Kidney (tissue), 14 donors: ENCODE measurements around the gene TTR. TPM values are rescaled to one million over a fixed set of nuclear protein-coding genes. Genes with fewer than 3 reads are reported as not detected.

ENCODE experiments used
- DNase-seq, 5 donors: peaks; one replicate each; pipeline ENCODE4 v3.0.0-alpha.2; 2013 to 2020
- FAIRE-seq: peaks from 2 replicates; lab custom pipeline; 2012; peaks lifted over from hg19 to GRCh38; lab: Jason Lieb, UNC
- H3K27ac ChIP-seq, 2 donors: one replicate each; pipeline ENCODE4 v1.7.0; 2013; ENCODE audit warnings: low read depth in 2 of 2, low read length in 2 of 2, inconsistent platforms in 1 of 2
- H3K27me3 ChIP-seq: one replicate; pipeline ENCODE4 v1.7.1; 2013; ENCODE audit warnings: low read length, inconsistent platforms; ENCODE audit not compliant: control insufficient read depth, insufficient read depth
- H3K36me3 ChIP-seq, 3 donors: one replicate each; pipeline versions ENCODE4 v1.7.0 to v1.7.1; 2013; ENCODE audit warnings: low read length in 3 of 3, control low read depth in 1 of 3, inconsistent platforms in 1 of 3; ENCODE audit not compliant: insufficient read depth in 3 of 3, control insufficient read depth in 2 of 3
- H3K4me1 ChIP-seq, 3 donors: one replicate each; pipeline versions ENCODE4 v1.7.0 to v1.7.1; 2013; ENCODE audit warnings: low read length in 3 of 3, inconsistent platforms in 1 of 3, low read depth in 1 of 3; ENCODE audit not compliant: control insufficient read depth in 2 of 3, insufficient read depth in 2 of 3
- H3K4me3 ChIP-seq, 3 donors: one replicate each; pipeline versions ENCODE4 v1.7.0 to v1.8.1; 2013; ENCODE audit warnings: low read length in 3 of 3, control low read depth in 1 of 3, inconsistent platforms in 1 of 3
- H3K9ac ChIP-seq, 3 donors: one replicate each; pipeline versions ENCODE4 v1.7.0 to v1.7.1; 2013; ENCODE audit warnings: low read length in 3 of 3, control low read depth in 1 of 3, inconsistent platforms in 1 of 3
- H3K9me3 ChIP-seq, 3 donors: one replicate each; pipeline versions ENCODE4 v1.7.0 to v1.7.1; 2013; ENCODE audit warnings: low read length in 3 of 3, control low read depth in 1 of 3, inconsistent platforms in 1 of 3; ENCODE audit not compliant: control insufficient read depth in 2 of 3, insufficient read depth in 1 of 3
- intact Hi-C: fragments of 100-400 bp; cut with DNase I; formaldehyde crosslinking; loops from one replicate; pipeline ENCODE4 v1.11.1; 2022
- polyA plus RNA-seq: library from polyadenylated mRNA; stranded (reverse); fragments of 350-450 nt; fragmentation: Illumina TruSeq; extraction: RNeasy Lipid Tissue Mini Kit (QIAGEN cat#74804); gene quantifications from one replicate; pipeline ENCODE4 v1.2.3, GENCODE V29; 2014; ENCODE audit warnings: low read depth, low replicate concordance; ENCODE audit not compliant: insufficient read depth
- total RNA-seq: library from RNA; stranded (reverse); fragmentation: NEBNext Ultra II Directional; extraction: Animal tissue kit (Norgen Biotek cat#: 25700); gene quantifications from one replicate; pipeline ENCODE4 v1.2.1, GENCODE V29; 2021
- TF ChIP-seq, protein P1 (sequence below): IDR thresholded peaks from 3 replicates; pipeline ENCODE4 v1.5.1; 2012; ENCODE audit warnings: mild to moderate bottlenecking, moderate library complexity, borderline replicate concordance; ENCODE audit not compliant: insufficient read depth; ENCODE audit errors: extremely low read depth
- donor health status: control.
- donor health status: control.
- donor health status: control.
- donor health status: control.
- donor health status: control.
- donor health status: DM: yes; HTN: yes; CAD: no.
- donor health status: Normal renal cell carcinoma (clear cell type).

The TTR gene
- total and polyA plus RNA-seq, 2 donors from 2014 or later: 4.4 TPM; not detected in 1

DNA sequence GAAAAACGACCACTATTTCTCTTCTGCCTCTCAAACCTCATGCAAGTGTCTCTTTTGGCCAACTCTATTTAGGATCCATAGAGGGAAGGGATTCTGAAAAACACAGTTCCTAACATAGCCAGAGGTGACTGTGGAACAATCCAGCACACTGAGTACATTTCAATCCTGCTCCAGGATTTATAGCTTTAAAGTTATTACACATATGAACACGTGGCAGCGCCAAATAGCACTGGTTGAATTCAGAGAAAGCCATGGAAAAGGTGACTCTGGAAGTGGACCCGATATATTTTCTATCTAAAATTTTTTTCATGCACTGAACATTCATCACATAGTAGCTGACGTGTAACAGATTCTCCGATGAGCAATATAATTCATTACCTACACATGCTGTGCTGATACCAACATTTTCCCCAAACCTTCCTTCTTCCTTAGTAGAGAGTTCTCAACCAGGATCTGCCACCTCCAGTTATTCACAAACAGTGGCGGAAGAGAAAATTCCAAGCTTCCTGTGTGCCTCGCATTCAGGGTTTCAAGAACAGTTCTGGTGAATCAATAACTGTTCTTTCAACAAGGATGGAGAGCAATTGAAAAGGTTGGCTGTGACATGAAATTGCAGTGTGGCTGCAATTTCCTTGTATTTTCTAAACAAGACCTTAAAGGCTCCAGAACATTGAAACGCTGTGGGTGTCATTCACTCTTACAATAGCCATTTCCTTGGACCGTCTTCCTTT, 25.7 kb upstream of the TTR start:
- H3K9me3 ChIP-seq: no peaks in the 10 kb centered on the region
- H3K36me3 ChIP-seq: no peaks in the 10 kb centered on the region
- TF ChIP-seq, protein P1, sequence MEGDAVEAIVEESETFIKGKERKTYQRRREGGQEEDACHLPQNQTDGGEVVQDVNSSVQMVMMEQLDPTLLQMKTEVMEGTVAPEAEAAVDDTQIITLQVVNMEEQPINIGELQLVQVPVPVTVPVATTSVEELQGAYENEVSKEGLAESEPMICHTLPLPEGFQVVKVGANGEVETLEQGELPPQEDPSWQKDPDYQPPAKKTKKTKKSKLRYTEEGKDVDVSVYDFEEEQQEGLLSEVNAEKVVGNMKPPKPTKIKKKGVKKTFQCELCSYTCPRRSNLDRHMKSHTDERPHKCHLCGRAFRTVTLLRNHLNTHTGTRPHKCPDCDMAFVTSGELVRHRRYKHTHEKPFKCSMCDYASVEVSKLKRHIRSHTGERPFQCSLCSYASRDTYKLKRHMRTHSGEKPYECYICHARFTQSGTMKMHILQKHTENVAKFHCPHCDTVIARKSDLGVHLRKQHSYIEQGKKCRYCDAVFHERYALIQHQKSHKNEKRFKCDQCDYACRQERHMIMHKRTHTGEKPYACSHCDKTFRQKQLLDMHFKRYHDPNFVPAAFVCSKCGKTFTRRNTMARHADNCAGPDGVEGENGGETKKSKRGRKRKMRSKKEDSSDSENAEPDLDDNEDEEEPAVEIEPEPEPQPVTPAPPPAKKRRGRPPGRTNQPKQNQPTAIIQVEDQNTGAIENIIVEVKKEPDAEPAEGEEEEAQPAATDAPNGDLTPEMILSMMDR: no peak
- intact Hi-C loops: no loop called here
- no peak overlapping the region for H3K9ac ChIP-seq
- H3K4me1 ChIP-seq: peaks cover 0 to 28% (median 3%) of the 10 kb centered on the region in 3 donors
- DNase-seq (no peak), FAIRE-seq (no peak)
- H3K27ac ChIP-seq: peak overlapping the region in 1 of 2 donors; percentile 7
- H3K27me3 ChIP-seq: no peaks in the 10 kb centered on the region
- no peak overlapping the region for H3K4me3 ChIP-seq

DNA sequence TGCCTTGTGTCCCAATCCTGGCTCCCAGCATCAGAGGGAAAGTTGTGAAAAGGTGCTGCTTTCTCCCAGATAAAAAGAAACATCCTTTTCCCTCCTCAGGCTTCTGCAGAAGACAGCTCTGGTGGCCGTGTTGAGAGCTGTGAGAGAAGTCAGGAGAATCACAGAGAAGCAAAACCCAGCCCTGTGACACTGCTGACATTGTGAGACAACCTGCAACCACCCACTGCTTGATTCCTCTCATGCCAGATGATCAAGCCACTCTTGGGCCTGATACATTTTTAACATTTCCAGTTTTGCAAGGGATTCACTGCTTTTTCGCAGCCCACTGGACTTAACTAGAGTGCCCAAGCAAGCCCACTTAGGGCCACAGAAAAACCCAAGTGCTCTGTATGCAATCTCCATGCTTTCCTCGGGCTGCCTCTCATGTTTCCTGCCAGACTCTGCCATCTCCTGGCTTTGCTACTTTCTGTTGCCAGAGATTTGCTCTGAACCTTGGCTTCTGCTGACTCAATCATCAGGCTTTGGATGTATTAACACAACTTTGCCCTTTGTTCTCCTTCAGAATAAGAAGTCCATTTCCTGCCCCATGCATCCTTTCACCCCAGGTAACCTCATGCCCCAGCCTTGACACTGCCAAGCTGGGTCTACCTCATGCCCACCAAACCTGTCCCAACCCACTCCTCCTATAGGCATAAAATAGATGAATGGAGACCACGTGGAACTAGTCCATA, 24.9 kb upstream of the TTR start:
- H3K27me3 ChIP-seq: no peaks in the 10 kb centered on the region
- H3K4me3 ChIP-seq: no peak overlapping the region
- H3K9me3 ChIP-seq: no peaks in the 10 kb centered on the region
- no peaks in the 10 kb centered on the region for H3K36me3 ChIP-seq
- H3K9ac ChIP-seq: no peak overlapping the region
- intact Hi-C loops: no loop called here
- TF ChIP-seq, protein P1: no peak
- DNase-seq: no peak
- peak overlapping the region in 1 of 2 donors; percentile 7 for H3K27ac ChIP-seq
- H3K4me1 ChIP-seq: peaks cover 0 to 28% (median 3%) of the 10 kb centered on the region in 3 donors
- no peak for FAIRE-seq

DNA sequence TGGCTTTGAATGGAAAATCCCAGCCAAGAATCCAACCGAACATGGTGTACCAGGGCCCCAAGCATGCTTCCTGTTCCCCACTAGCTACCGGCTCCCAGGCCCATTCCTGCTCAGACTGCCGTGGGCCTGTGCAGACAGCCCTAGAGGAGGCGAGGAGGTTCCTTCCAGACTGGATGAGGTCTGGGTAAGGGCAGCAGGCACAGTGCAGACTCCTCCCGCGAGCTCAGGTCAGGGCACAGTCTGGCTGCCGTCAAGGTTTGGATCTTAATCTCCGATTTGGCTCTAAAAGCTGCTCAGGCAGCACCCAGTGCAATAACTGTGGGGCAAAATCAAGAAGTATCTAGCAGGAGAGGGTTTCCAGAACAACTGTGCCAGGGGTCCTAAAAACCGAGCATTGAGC, 19.3 kb upstream of the TTR start:
- DNase-seq (no peak), FAIRE-seq (no peak)
- TF ChIP-seq, protein P1: no peak
- intact Hi-C loops: no loop called here
- Histone ChIP-seq H3K4me3 (no peak overlapping the region), H3K27me3 (no peaks in the 10 kb centered on the region), H3K9ac (no peak overlapping the region), H3K9me3 (no peaks in the 10 kb centered on the region), H3K27ac (no peak overlapping the region), H3K36me3 (no peaks in the 10 kb centered on the region), H3K4me1 (peaks cover 0 to 6% (median 0%) of the 10 kb centered on the region in 3 donors)
